GM12873 (cell line): ENCODE data around the gene RNF152.

ENCODE experiments used
- TF ChIP-seq, protein P1 (sequence below): IDR thresholded peaks from 2 replicates; pipeline ENCODE4 v1.5.1; 2012; ENCODE audit warnings: low read depth, mild to moderate bottlenecking, moderate library complexity, low read length, control low read depth; ENCODE audit not compliant: insufficient read depth; ENCODE audit errors: missing control alignments

The RNF152 gene

DNA sequence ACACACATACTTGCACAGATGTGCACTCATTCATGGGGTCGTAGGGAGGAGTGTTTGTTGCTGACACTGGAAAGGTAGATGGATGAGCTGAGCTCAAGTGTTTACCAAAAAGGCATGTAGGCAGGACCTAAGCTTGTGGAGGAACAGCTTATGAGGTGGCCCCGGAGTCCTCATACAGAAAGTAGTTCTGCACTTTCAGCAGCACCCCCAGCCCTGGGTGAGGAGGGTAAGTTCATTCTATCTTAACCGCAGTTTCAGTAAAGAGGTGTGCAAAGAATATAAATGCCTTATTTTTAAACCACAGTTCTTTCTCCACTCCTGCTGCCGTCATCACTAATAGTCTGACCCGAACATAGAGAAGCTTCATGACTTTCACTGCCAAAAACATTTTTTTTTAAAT is 31.7 kb upstream of the RNF152 start:
- TF ChIP-seq, protein P1, sequence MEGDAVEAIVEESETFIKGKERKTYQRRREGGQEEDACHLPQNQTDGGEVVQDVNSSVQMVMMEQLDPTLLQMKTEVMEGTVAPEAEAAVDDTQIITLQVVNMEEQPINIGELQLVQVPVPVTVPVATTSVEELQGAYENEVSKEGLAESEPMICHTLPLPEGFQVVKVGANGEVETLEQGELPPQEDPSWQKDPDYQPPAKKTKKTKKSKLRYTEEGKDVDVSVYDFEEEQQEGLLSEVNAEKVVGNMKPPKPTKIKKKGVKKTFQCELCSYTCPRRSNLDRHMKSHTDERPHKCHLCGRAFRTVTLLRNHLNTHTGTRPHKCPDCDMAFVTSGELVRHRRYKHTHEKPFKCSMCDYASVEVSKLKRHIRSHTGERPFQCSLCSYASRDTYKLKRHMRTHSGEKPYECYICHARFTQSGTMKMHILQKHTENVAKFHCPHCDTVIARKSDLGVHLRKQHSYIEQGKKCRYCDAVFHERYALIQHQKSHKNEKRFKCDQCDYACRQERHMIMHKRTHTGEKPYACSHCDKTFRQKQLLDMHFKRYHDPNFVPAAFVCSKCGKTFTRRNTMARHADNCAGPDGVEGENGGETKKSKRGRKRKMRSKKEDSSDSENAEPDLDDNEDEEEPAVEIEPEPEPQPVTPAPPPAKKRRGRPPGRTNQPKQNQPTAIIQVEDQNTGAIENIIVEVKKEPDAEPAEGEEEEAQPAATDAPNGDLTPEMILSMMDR: no peak

DNA sequence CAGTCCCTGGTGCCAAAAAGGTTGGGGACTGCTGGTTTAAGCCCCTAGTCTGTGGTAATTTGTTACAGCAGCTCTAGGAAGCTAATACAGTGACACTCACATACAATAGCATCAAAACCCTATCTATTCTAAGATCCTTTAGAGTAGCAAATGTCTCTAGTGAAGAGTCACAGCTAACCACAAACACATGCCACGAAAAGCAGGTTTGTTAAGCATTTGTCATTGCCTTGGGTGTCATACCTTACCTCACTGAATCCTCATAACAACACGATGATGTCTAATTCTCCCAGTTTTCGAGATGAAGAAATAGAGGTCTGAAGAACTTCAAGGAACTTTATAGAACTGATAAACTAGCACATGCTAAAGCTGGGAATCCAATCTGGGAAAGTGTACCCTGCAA is 29.6 kb upstream of the RNF152 start:
- TF ChIP-seq, protein P1: no peak

DNA sequence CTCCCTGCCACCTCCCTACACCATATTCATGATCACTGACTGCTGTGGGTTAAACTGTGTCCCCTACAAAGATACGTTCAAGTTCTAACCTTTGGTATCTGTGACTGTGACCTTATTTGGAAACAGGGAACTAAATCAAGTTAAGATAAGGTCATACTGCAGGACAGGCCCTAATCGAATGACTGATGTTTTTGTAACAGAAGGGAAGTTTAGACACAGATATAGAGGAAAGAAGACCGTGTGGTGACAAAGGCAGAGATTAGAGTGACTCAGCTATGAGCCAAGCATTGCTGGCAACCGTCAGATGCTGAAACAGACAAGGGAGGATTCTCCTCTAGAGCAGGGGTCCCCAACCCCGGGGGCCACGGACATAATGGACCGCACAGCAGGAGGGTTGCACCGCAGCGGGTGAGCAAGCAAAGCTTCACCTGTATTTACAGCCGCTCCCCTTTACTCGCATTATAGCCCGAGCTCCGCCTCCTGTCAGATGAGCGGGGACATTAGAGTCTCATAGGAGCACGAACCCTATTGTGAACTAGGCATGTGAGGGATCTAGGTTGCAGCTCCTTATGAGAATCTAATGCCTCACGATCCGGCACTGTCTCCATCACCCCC is 28.9 kb upstream of the RNF152 start:
- TF ChIP-seq, protein P1: no peak

DNA sequence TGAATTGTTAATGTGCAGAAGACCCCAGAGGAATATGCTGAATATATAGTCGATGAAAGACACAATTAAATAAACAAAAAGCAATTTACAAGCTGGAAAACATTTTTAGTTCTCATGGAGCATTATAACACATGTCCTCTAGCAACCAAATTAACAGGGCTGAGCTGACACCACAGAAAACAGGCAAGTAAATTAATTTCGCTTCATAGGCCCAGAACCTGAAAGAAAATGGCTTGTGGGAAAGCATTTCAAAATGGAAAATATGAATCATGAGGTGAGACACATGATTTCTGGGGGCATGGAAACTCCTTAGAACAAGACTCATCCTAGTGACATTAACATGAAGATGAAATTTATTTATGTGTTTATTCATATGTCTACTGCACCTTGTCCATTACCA is 25.0 kb upstream of the RNF152 start:
- TF ChIP-seq, protein P1: no peak

DNA sequence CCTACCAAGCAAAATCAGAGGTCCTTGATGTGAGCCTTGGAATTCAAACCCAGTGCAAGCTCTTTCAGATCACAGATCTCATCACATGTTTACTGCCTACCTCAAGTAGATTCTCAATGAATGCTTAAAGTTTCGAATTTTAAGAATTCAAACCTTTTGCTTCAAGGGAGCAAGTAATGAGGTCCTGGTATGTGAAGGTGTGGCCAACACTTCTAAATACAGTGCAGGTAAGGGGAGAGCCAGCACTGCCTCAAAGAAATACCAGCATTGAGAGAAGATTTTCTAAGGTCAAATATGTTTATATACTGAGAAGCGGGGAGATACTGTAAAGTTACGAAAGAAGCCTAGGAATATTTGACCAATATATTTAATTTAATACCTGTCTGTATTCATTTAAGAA is 19.7 kb upstream of the RNF152 start:
- TF ChIP-seq, protein P1: no peak

DNA sequence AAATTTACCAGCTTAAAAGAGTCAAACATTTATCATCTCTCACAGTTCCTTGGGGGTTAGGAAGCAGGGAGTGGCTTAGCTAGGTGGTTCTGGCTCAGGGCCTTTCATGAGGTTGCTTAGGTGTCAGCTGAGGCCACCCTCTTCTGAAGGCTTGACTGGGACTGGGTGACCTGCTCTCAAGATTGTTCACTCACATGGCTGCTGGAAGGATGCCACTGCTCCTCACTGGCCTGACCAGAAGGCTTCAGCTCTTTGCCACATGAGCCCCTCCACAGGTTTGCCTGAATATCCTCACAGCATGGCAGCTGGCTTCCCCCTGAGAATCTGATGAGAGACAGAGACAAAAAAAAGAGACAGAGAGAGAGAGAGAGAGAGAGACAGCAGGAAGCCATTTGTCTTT is 17.3 kb upstream of the RNF152 start:
- TF ChIP-seq, protein P1: no peak

DNA sequence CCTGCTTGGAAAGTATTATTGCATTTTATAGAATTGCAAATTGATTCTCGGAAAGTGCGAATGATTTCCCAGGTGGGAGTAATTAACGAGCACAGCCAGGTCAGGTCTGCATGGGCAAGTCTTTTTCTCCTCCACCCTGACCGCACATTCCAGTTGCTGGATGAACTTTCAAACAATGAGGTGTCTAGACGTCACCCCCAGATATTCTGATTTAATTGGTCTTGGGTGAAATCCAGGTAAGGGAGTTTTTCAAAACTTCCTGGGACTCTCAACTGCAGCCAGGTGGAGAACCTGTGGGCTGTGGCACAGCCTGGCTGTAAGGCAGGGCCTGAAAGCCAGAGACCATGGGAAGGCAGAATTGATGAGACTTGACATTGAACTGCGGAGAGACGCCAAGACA is 15.9 kb upstream of the RNF152 start:
- TF ChIP-seq, protein P1: no peak
